Activated CD8-positive, alpha-beta memory T cell treated with anti-CD3 and anti-CD28 coated beads, Interleukin-2, amount 10 ng/mL, durations not matched to agents 7 days and 5 days (primary cell): ENCODE data around the gene ASIP. TPM values are rescaled to one million over a fixed set of nuclear protein-coding genes. Genes with fewer than 3 reads are reported as not detected.
A peak's percentile ranks its signal among the peaks of the same experiment; 100 is the strongest.

Experiments used
- ATAC-seq: fragments of 150-1000 bp; cut with Tn5 transposase; one replicate; pipeline ENCODE4 v1.10.0; 2021; ENCODE audit warnings: moderate library complexity
- CTCF ChIA-PET: fragments of 350-600 bp; sonication (Branson Sonifier 250); formaldehyde crosslinking; loops from one replicate; lab custom pipeline; 2021; ENCODE audit warnings: antibody characterized with exemption; lab: Charles Lee
- DNase-seq: peaks from one replicate; pipeline ENCODE4 v3.0.0-alpha.2; 2020
- H3K27ac Mint-ChIP-seq: one replicate; pipeline ENCODE4 v1.8.0; 2021; ENCODE audit warnings: mild to moderate bottlenecking, mixed read lengths
- H3K27me3 Mint-ChIP-seq: one replicate; pipeline ENCODE4 v1.8.0; 2021; ENCODE audit warnings: mixed read lengths
- H3K36me3 Mint-ChIP-seq: one replicate; pipeline ENCODE4 v1.8.0; 2021; ENCODE audit warnings: mild to moderate bottlenecking, mixed read lengths
- H3K4me1 Mint-ChIP-seq: one replicate; pipeline ENCODE4 v1.8.0; 2021; ENCODE audit warnings: mixed read lengths
- H3K4me3 Mint-ChIP-seq: one replicate; pipeline ENCODE4 v1.8.0; 2021; ENCODE audit warnings: mild to moderate bottlenecking, moderate library complexity, mixed read lengths
- H3K9me3 Mint-ChIP-seq: one replicate; pipeline ENCODE4 v1.8.0; 2022; ENCODE audit warnings: low read depth, mixed read lengths
- total RNA-seq, 2 experiments: library from RNA; stranded (reverse); gene quantifications; one replicate each; pipeline ENCODE4 v1.2.3, GENCODE V29; 2021

The ASIP gene
- total RNA-seq, 2 experiments from 2014 or later: not detected

GRCh38 chr20:34311118-34312023 is 70.1 kb downstream of the ASIP start:
- no peaks in the 10 kb centered on the region for H3K36me3 Mint-ChIP-seq
- H3K4me1 Mint-ChIP-seq: peaks cover 17% of the 10 kb centered on the region
- DNase-seq: no peak
- CTCF ChIA-PET: interaction anchor here (0.9 to 4.6 kb wide), 43 partner anchors 10 to 499 kb away, joined by 3 to 110 read pairs (median 9); partner anchors contain the start of genes AHCY, DYNLRB1, ITCH and TP53INP2
- H3K27ac Mint-ChIP-seq: no peak overlapping the region
- H3K4me3 Mint-ChIP-seq: no peak overlapping the region
- peaks cover 28% of the 10 kb centered on the region for H3K27me3 Mint-ChIP-seq
- ATAC-seq: no peak
- H3K9me3 Mint-ChIP-seq: no peaks in the 10 kb centered on the region

- Mint-ChIP-seq H3K9me3 (no peaks in the 10 kb centered on the region), H3K4me3 (no peak overlapping the region), H3K27ac (no peak overlapping the region), H3K4me1 (peaks cover 17% of the 10 kb centered on the region), H3K27me3 (peaks cover 27% of the 10 kb centered on the region), H3K36me3 (no peaks in the 10 kb centered on the region)
- CTCF ChIA-PET: interaction anchor here (0.6 to 4.6 kb wide), 97 partner anchors 11 to 822 kb away, joined by 3 to 110 read pairs (median 7); partner anchors contain the start of genes AHCY, CBFA2T2, DYNLRB1 and ITCH
- DNase-seq (no peak), ATAC-seq (peak; percentile 2)
Measured at GRCh38 chr20:34312024-34312460, 70.8 kb downstream of the ASIP start.

GRCh38 chr20:34312544-34313217 is 71.5 kb downstream of the ASIP start:
- no peaks in the 10 kb centered on the region for H3K36me3 Mint-ChIP-seq
- CTCF ChIA-PET: interaction anchor here (0.6 to 4.6 kb wide), 109 partner anchors 8 to 823 kb away, joined by 3 to 110 read pairs (median 6); partner anchors contain the start of genes ACSS2, AHCY, CBFA2T2 and DYNLRB1
- H3K9me3 Mint-ChIP-seq: no peaks in the 10 kb centered on the region
- no peak overlapping the region for H3K27ac Mint-ChIP-seq
- no peak overlapping the region for H3K4me3 Mint-ChIP-seq
- peak; percentile 92 for DNase-seq
- H3K27me3 Mint-ChIP-seq: peaks cover 27% of the 10 kb centered on the region
- peak; percentile 100 for ATAC-seq
- H3K4me1 Mint-ChIP-seq: peaks cover 17% of the 10 kb centered on the region

- DNase-seq (no peak), ATAC-seq (no peak)
- no peak overlapping the region for H3K27ac Mint-ChIP-seq
- H3K36me3 Mint-ChIP-seq: no peaks in the 10 kb centered on the region
- peaks cover 17% of the 10 kb centered on the region for H3K4me1 Mint-ChIP-seq
- peaks cover 28% of the 10 kb centered on the region for H3K27me3 Mint-ChIP-seq
- H3K4me3 Mint-ChIP-seq: no peak overlapping the region
- H3K9me3 Mint-ChIP-seq: no peaks in the 10 kb centered on the region
- CTCF ChIA-PET: interaction anchor here (3.6 to 4.5 kb wide), 3 partner anchors 48 to 202 kb away, joined by 26 to 110 read pairs (median 35); partner anchors contain the start of genes DYNLRB1 and ITCH
Measured at GRCh38 chr20:34315236-34315635, 74.0 kb downstream of the ASIP start.

GRCh38 chr20:34316196-34316814 is 75.1 kb downstream of the ASIP start:
- Mint-ChIP-seq H3K9me3 (no peaks in the 10 kb centered on the region), H3K27me3 (peaks cover 26% of the 10 kb centered on the region), H3K27ac (no peak overlapping the region), H3K36me3 (no peaks in the 10 kb centered on the region), H3K4me1 (peaks cover 14% of the 10 kb centered on the region), H3K4me3 (no peak overlapping the region)
- ATAC-seq: no peak
- CTCF ChIA-PET: no interaction called here
- no peak for DNase-seq

Other genes starting within 250 kb of the ASIP start
- gene RALY, start 247.5 kb upstream of the ASIP start, total RNA-seq: 100 to 1,000 TPM; 177 to 221 TPM
- gene EIF2S2, start 129.2 kb upstream of the ASIP start, total RNA-seq: 100 to 1,000 TPM in 1 of 2 experiments, 10 to 100 TPM in 1; 87.7 to 106 TPM
- 10 to 100 TPM; 74.3 to 95.5 TPM for gene AHCY, start 61.9 kb downstream of the ASIP start, total RNA-seq
- gene ITCH, start 121.8 kb downstream of the ASIP start, total RNA-seq: 10 to 100 TPM; 51.6 to 57.9 TPM